ENCODE measurements around the gene TMEM19. TPM values are rescaled to one million over a fixed set of nuclear protein-coding genes. Genes with fewer than 3 reads are reported as not detected.
A peak's percentile ranks its signal among the peaks of the same experiment; 100 is the strongest.

The TMEM19 gene
- total and polyA plus RNA-seq, 8 donors = 23.5 to 35.0 (median 29.7) TPM

GRCh38 chr12:71655495-71655894 lies 30.4 kb upstream of the TMEM19 start:
- TF ChIP-seq CTCF (IDR thresholded peaks at IDR 0.05) = no peak
- Histone ChIP-seq H3K27me3 (no peaks in the 10 kb centered on the region), H3K4me3 (no peak overlapping the region), H3K9me3 (no peaks in the 10 kb centered on the region), H3K36me3 (peaks cover 0 to 72% of the 10 kb centered on the region in 2 donors), H3K27ac (no peak overlapping the region), H3K4me1 (peaks cover 10 to 68% of the 10 kb centered on the region in 2 donors)
- intact Hi-C loops (cut with DNase I) = no loop called here
- ATAC-seq (no peak), DNase-seq (no peak)

GRCh38 chr12:71655907-71656306 lies 30.0 kb upstream of the TMEM19 start:
- Histone ChIP-seq H3K9me3 (no peaks in the 10 kb centered on the region), H3K36me3 (peaks cover 0 to 69% of the 10 kb centered on the region in 2 donors), H3K4me3 (no peak overlapping the region), H3K27me3 (no peaks in the 10 kb centered on the region), H3K27ac (no peak overlapping the region), H3K4me1 (peaks cover 14 to 67% of the 10 kb centered on the region in 2 donors)
- TF ChIP-seq CTCF (IDR thresholded peaks at IDR 0.05) = no peak
- intact Hi-C loops (cut with DNase I) = no loop called here
- no peak for DNase-seq
- ATAC-seq = no peak

- Histone ChIP-seq H3K4me3 (no peak overlapping the region), H3K4me1 (peaks cover 22 to 67% of the 10 kb centered on the region in 2 donors), H3K9me3 (no peaks in the 10 kb centered on the region), H3K27ac (no peak overlapping the region), H3K27me3 (no peaks in the 10 kb centered on the region), H3K36me3 (peaks cover 0 to 60% of the 10 kb centered on the region in 2 donors)
- ATAC-seq = no peak
- intact Hi-C loops (cut with DNase I) = no loop called here
- TF ChIP-seq CTCF (IDR thresholded peaks at IDR 0.05) = no peak
- DNase-seq = no peak
Measured at GRCh38 chr12:71656740-71657139, 29.1 kb upstream of the TMEM19 start.

GRCh38 chr12:71661977-71662530 lies 23.8 kb upstream of the TMEM19 start:
- peak in 1 of 4 donors; percentile 8 for DNase-seq
- Histone ChIP-seq H3K27ac (peak overlapping the region; percentile 98 to 99), H3K36me3 (peaks cover 0 to 31% of the 10 kb centered on the region in 2 donors), H3K27me3 (no peaks in the 10 kb centered on the region), H3K4me3 (peak overlapping the region; percentile 73 to 95), H3K9me3 (no peaks in the 10 kb centered on the region), H3K4me1 (peaks cover 11 to 49% of the 10 kb centered on the region in 2 donors)
- intact Hi-C loops (cut with DNase I) = no loop called here
- no peak for TF ChIP-seq CTCF (IDR thresholded peaks at IDR 0.05)
- ATAC-seq = no peak

- Histone ChIP-seq H3K4me1 (peaks cover 11 to 44% of the 10 kb centered on the region in 2 donors), H3K4me3 (peak overlapping the region; percentile 73 to 95), H3K9me3 (no peaks in the 10 kb centered on the region), H3K36me3 (peaks cover 0 to 21% of the 10 kb centered on the region in 2 donors), H3K27me3 (no peaks in the 10 kb centered on the region), H3K27ac (peak overlapping the region; percentile 98 to 99)
- no peak for TF ChIP-seq CTCF (IDR thresholded peaks at IDR 0.05)
- intact Hi-C loops (cut with DNase I) = no loop called here
- ATAC-seq (peak; percentile 54), DNase-seq (peak; percentile 62 to 89 (median 74))
Measured at GRCh38 chr12:71662849-71663560, 22.9 kb upstream of the TMEM19 start.
